ENCODE measurements around the gene NCF4. TPM values are rescaled to one million over a fixed set of nuclear protein-coding genes. Genes with fewer than 3 reads are reported as not detected.

Gene NCF4
- total and polyA plus RNA-seq, 2 donors from 2014 or later: 4.7 to 19.4 TPM

DNA sequence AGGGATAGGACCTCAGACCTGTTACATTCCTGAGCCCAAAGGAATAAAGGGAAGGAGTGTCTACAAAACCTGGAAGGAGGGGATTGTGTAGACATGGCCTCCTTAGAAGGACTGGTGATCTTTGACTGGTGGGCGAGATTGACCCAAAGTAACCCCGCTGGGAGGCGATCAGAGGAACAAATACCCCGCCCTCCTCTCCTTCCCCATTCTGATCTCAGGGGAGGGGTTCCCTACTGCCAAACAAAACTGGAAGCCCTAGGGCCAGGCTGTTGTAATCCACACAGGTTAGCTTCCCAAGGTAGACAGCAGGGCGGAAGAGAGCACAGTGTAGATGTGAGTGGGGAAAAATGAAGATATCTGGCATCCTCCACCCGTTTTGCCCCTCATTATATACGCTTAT, 24.7 kb downstream of the NCF4 start:
- H3K27ac ChIP-seq (ENCODE audit: low read depth in 2 of 2, low read length in 2 of 2): no peak overlapping the region
- TF ChIP-seq CTCF (IDR thresholded peaks at IDR 0.05; ENCODE audit: borderline replicate concordance, extremely low read depth, insufficient read depth): no peak
- no peaks in the 10 kb centered on the region for H3K36me3 ChIP-seq (ENCODE audit: control insufficient read depth in 2 of 3, insufficient read depth in 3 of 3, low read length in 3 of 3)
- no peak overlapping the region for H3K9ac ChIP-seq (ENCODE audit: low read length in 3 of 3)
- FAIRE-seq (no peak), DNase-seq (no peak)
- intact Hi-C loops (cut with DNase I): no loop called here
- no peaks in the 10 kb centered on the region for H3K27me3 ChIP-seq (ENCODE audit: control insufficient read depth, insufficient read depth, low read length)
- H3K4me3 ChIP-seq (ENCODE audit: low read length in 3 of 3): no peak overlapping the region
- peaks cover 0 to 2% (median 0%) of the 10 kb centered on the region in 3 donors for H3K9me3 ChIP-seq (ENCODE audit: control insufficient read depth in 2 of 3, insufficient read depth in 1 of 3, low read length in 3 of 3)
- no peaks in the 10 kb centered on the region for H3K4me1 ChIP-seq (ENCODE audit: control insufficient read depth in 2 of 3, insufficient read depth in 2 of 3, low read depth in 1 of 3, low read length in 3 of 3)

- intact Hi-C loops (cut with DNase I): no loop called here
- TF ChIP-seq CTCF (IDR thresholded peaks at IDR 0.05; ENCODE audit: borderline replicate concordance, extremely low read depth, insufficient read depth): no peak
- FAIRE-seq (no peak), DNase-seq (no peak)
- no peak overlapping the region for H3K4me3 ChIP-seq (ENCODE audit: low read length in 3 of 3)
- H3K36me3 ChIP-seq (ENCODE audit: control insufficient read depth in 2 of 3, insufficient read depth in 3 of 3, low read length in 3 of 3): no peaks in the 10 kb centered on the region
- peaks cover 0 to 2% (median 0%) of the 10 kb centered on the region in 3 donors for H3K9me3 ChIP-seq (ENCODE audit: control insufficient read depth in 2 of 3, insufficient read depth in 1 of 3, low read length in 3 of 3)
- no peaks in the 10 kb centered on the region for H3K4me1 ChIP-seq (ENCODE audit: control insufficient read depth in 2 of 3, insufficient read depth in 2 of 3, low read depth in 1 of 3, low read length in 3 of 3)
- no peak overlapping the region for H3K27ac ChIP-seq (ENCODE audit: low read depth in 2 of 2, low read length in 2 of 2)
- H3K27me3 ChIP-seq (ENCODE audit: control insufficient read depth, insufficient read depth, low read length): no peaks in the 10 kb centered on the region
- H3K9ac ChIP-seq (ENCODE audit: low read length in 3 of 3): no peak overlapping the region
These were observed 25.2 kb downstream of the NCF4 start for GRCh38 chr22:36886016-36886415.

GRCh38 chr22:36887162-36887561, 26.4 kb downstream of the NCF4 start:
- H3K27ac ChIP-seq (ENCODE audit: low read depth in 2 of 2, low read length in 2 of 2): no peak overlapping the region
- H3K4me1 ChIP-seq (ENCODE audit: control insufficient read depth in 2 of 3, insufficient read depth in 2 of 3, low read depth in 1 of 3, low read length in 3 of 3): no peaks in the 10 kb centered on the region
- FAIRE-seq (no peak), DNase-seq (no peak)
- intact Hi-C loops (cut with DNase I): no loop called here
- no peaks in the 10 kb centered on the region for H3K27me3 ChIP-seq (ENCODE audit: control insufficient read depth, insufficient read depth, low read length)
- H3K36me3 ChIP-seq (ENCODE audit: control insufficient read depth in 2 of 3, insufficient read depth in 3 of 3, low read length in 3 of 3): no peaks in the 10 kb centered on the region
- no peak overlapping the region for H3K4me3 ChIP-seq (ENCODE audit: low read length in 3 of 3)
- TF ChIP-seq CTCF (IDR thresholded peaks at IDR 0.05; ENCODE audit: borderline replicate concordance, extremely low read depth, insufficient read depth): no peak
- no peaks in the 10 kb centered on the region for H3K9me3 ChIP-seq (ENCODE audit: control insufficient read depth in 2 of 3, insufficient read depth in 1 of 3, low read length in 3 of 3)
- H3K9ac ChIP-seq (ENCODE audit: low read length in 3 of 3): no peak overlapping the region

- intact Hi-C loops (cut with DNase I): no loop called here
- Histone ChIP-seq H3K4me3 (ENCODE audit: low read length in 3 of 3) (no peak overlapping the region), H3K27me3 (ENCODE audit: control insufficient read depth, insufficient read depth, low read length) (no peaks in the 10 kb centered on the region), H3K9me3 (ENCODE audit: control insufficient read depth in 2 of 3, insufficient read depth in 1 of 3, low read length in 3 of 3) (peaks cover 0 to 4% (median 0%) of the 10 kb centered on the region in 3 donors), H3K36me3 (ENCODE audit: control insufficient read depth in 2 of 3, insufficient read depth in 3 of 3, low read length in 3 of 3) (no peaks in the 10 kb centered on the region), H3K9ac (ENCODE audit: low read length in 3 of 3) (no peak overlapping the region), H3K4me1 (ENCODE audit: control insufficient read depth in 2 of 3, insufficient read depth in 2 of 3, low read depth in 1 of 3, low read length in 3 of 3) (no peaks in the 10 kb centered on the region), H3K27ac (ENCODE audit: low read depth in 2 of 2, low read length in 2 of 2) (no peak overlapping the region)
- TF ChIP-seq CTCF (IDR thresholded peaks at IDR 0.05; ENCODE audit: borderline replicate concordance, extremely low read depth, insufficient read depth): no peak
- FAIRE-seq (no peak), DNase-seq (no peak)
These were observed 30.8 kb downstream of the NCF4 start for GRCh38 chr22:36891646-36892045.

Data from kidney (tissue), 14 donors.